HG03558 (cell line): ENCODE data around the gene OR8B3.

Experiments
- ATAC-seq: cut with Tn5 transposase; IDR thresholded peaks from one replicate; pipeline ENCODE4 v1.9.1; 2021; ENCODE audit warnings: moderate number of reproducible peaks; ENCODE audit not compliant: unreplicated experiment; ENCODE audit errors: extremely low read depth

Gene OR8B3

DNA sequence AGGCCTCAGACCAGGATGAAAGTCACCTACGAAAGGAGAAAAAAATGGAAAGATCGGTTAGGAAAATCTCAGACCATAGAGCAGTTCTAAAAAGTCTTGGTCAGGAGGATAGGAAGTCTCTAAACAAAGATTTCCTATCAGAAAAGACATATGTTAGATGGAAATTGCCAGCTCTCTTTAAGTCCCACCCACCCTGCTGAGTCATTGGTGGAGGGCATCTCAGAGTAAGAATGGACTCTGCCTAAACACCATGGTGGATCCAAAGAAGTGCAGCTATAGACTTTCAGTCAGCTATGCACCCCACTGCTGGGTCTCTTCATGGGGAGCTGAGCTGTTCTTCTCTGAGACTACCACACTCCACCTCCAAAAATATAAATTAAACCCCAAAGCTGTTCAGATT lies 18.2 kb downstream of the OR8B3 start:
- no peak for ATAC-seq

DNA sequence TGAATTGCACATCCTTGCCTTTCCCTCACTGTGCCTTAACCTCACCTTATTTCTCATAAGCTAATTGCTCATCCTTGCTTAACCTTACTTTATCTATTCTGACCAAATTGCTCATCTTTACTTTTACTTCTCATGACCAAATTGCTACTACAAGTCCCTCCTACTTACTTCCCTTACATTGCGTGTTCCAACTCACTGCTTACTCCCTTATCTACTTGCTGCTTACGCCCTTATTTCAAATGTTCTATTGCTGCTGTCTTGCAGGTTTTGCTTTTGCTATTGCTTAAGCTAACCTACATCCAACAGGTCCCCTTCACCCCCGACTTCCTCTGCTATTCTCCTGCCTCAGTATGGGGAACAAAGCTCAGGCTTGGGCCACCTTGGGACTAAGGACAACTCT lies 22.5 kb downstream of the OR8B3 start:
- no peak for ATAC-seq

DNA sequence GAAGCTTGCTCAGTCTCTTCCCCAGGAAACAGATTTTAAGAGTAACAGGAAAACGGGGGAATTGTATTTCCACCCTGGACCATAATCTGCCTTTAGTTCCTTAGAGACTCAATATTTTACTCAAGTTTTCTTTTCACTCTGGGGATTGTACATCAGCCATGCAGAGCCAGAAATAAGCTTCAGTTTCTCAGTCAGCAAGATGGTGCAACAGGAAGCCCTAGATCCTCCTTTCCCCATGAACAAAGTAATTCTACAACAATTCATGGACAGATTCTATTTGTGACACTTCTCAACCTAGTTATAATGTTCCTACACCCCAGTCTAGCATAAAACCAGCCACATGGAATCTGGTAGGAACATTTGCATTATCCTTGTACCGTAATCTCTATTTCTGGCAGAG lies 39.3 kb downstream of the OR8B3 start:
- ATAC-seq = no peak

DNA sequence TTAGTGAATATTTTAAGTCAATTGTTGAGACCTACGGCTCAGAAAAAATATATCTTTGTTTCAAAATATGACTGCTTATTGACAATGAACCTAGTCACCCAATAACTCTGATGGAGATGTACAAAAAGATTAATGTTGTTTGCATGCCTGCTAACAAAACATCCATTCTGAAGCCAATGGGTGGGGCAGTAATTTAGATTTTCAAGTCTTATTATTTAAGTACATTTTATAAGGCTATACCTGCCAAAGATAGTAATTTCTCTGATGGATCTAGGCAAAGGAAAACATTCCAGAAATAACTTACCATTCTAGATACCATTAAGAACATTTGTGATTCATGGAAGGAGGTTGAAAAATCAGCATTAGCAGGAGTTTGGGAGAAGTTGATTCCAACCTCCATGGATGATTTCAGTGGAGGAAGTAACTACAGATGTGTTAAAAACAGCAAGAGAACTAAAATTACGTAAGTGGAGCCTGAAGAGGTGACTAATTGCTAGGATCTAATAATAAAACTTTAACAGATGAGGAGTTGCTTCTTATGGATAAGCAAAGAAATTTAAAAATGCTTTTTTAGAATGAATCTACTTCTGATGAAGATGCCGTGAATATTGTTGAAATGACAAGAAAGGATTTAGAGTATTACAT lies 52.4 kb downstream of the OR8B3 start:
- no peak for ATAC-seq
